ENCODE results near the gene RND2.

Gene RND2

DNA sequence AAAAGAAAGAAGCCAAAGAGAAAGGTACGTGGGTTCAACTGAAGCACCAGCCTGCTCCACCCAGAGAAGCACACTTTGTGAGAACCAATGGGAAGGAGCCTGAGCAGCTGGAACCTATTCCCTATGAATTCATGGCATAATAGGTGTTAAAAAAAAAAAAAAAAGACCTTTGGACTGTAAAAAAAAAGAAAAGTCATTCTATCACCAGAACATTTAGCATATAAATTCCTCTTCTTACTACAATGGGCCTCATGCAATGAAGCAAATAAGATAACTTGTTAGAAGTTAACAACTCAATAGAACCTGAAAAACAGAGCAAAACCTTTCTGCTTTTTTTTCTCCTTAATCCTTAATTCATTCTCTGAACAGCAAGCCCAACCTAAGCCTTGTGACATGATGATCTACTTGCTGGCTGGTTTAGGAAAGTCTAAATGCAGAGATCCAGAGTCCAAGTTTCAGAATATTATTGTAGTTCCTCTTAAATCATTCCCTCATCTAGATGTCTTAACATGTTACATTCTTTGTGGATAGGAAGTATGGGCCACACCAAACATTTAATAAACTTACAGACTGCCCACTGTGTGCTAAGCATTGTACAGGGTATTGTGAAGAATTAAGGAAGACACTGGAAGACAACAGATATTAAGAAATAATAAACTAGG is 54.7 kb downstream of the RND2 start:
- no peak for DNase-seq
